Measurements from ENCODE around the gene GFER.

GRCh38 chr16:1981398-1981836 is 2.6 kb upstream of the GFER start, which contains the start of gene NOXO1:
- TF ChIP-seq CTCF (IDR thresholded peaks at IDR 0.05), result no peak
- no peak for TF ChIP-seq HMGA2 (CRISPR knock-in tag; IDR thresholded peaks at IDR 0.05)
- TF ChIP-seq ZNF317 (CRISPR knock-in tag; IDR thresholded peaks at IDR 0.05; ENCODE audit: borderline replicate concordance, low read depth), result no peak
- TF ChIP-seq ZNF138 (CRISPR knock-in tag; conservative IDR thresholded peaks at IDR 0.05), result no peak
- TF ChIP-seq NR1H2 (CRISPR knock-in tag; IDR thresholded peaks at IDR 0.05), result no peak
- TF ChIP-seq FOXK1 (CRISPR knock-in tag; IDR thresholded peaks at IDR 0.05), result no peak
- no peak for TF ChIP-seq TCF7 (CRISPR knock-in tag; IDR thresholded peaks at IDR 0.05; ENCODE audit: low read depth)
- no peak for TF ChIP-seq ZNF121 (CRISPR knock-in tag; IDR thresholded peaks at IDR 0.05)
- no peak for TF ChIP-seq TEAD4 (CRISPR knock-in tag; IDR thresholded peaks at IDR 0.05)
- no peak for TF ChIP-seq ESRRA (CRISPR knock-in tag; IDR thresholded peaks at IDR 0.05; ENCODE audit: borderline replicate concordance)
- no peak for TF ChIP-seq SMAD4 (CRISPR knock-in tag; IDR thresholded peaks at IDR 0.05)
- TF ChIP-seq HMGXB4 (CRISPR knock-in tag; IDR thresholded peaks at IDR 0.05), result no peak
- no peak for TF ChIP-seq MAX (CRISPR knock-in tag; IDR thresholded peaks at IDR 0.05)
- TF ChIP-seq ELF4 (CRISPR knock-in tag; IDR thresholded peaks at IDR 0.05; ENCODE audit: low read depth), result no peak
